Endothelial cell of umbilical vein (primary cell): ENCODE data around the gene CACNG8.

Experiments used
- EZH2 ChIP-seq: IDR thresholded peaks from 2 replicates; pipeline ENCODE4 v1.6.1; 2012; ENCODE audit warnings: borderline replicate concordance, low read depth, mild to moderate bottlenecking, moderate library complexity, low read length, inconsistent platforms; ENCODE audit not compliant: severe bottlenecking
- GATA2 ChIP-seq: IDR thresholded peaks from 2 replicates; pipeline ENCODE4 v1.7.0; 2011; ENCODE audit warnings: low read depth, mild to moderate bottlenecking, moderate library complexity, mixed read lengths, low read length; ENCODE audit not compliant: insufficient read length, insufficient read depth
- JUN ChIP-seq: IDR thresholded peaks from 2 replicates; pipeline ENCODE4 v1.6.1; 2011; ENCODE audit warnings: borderline replicate concordance, low read depth; ENCODE audit not compliant: insufficient read length, insufficient read depth
- MAX ChIP-seq: IDR thresholded peaks from 2 replicates; pipeline ENCODE4 v1.6.1; 2011; ENCODE audit not compliant: insufficient read depth, insufficient read length
- POLR2A ChIP-seq: IDR thresholded peaks from 2 replicates; pipeline ENCODE4 v1.6.1; 2012; ENCODE audit warnings: low read depth, mild to moderate bottlenecking, control low read depth, low read length
- POLR2AphosphoS5 ChIP-seq: IDR thresholded peaks from 2 replicates; pipeline ENCODE4 v1.6.1; 2012; ENCODE audit warnings: low read depth, mild to moderate bottlenecking, control low read depth, low read length, moderate library complexity; ENCODE audit not compliant: insufficient read depth
- TF ChIP-seq, protein P1 (sequence below), 2 donors: IDR thresholded peaks; 1 replicate in 1 of 2; 2 replicates in 1 of 2; pipeline ENCODE4 v1.5.1; 2011; ENCODE audit warnings: low read length in 2 of 2, mild to moderate bottlenecking in 2 of 2, moderate library complexity in 2 of 2, control low read depth in 1 of 2, inconsistent platforms in 1 of 2, low read depth in 1 of 2; ENCODE audit not compliant: insufficient read depth in 1 of 2; ENCODE audit errors: extremely low read depth in 1 of 2

DNA sequence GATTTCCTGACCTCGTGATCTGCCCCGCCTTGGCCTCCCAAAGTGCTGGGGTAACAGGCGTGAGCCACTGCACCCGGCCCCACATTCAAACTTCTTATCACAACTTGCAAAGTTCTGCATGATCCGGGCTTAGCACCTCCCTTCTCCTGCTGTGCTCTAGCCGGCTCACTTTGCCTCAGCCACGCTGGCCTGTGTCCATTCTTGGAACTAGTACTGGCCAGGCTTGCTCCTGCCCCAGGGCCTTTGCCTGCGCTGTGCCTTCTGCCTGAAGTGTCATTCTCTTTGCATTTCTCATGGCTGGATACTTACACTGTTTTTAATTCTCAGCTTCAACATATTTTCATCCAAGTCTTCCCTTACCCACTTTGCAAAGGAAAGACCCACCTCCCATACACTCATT lies 58.6 kb downstream of the CACNG8 start:
- no peak for TF ChIP-seq POLR2A
- TF ChIP-seq, protein P1, sequence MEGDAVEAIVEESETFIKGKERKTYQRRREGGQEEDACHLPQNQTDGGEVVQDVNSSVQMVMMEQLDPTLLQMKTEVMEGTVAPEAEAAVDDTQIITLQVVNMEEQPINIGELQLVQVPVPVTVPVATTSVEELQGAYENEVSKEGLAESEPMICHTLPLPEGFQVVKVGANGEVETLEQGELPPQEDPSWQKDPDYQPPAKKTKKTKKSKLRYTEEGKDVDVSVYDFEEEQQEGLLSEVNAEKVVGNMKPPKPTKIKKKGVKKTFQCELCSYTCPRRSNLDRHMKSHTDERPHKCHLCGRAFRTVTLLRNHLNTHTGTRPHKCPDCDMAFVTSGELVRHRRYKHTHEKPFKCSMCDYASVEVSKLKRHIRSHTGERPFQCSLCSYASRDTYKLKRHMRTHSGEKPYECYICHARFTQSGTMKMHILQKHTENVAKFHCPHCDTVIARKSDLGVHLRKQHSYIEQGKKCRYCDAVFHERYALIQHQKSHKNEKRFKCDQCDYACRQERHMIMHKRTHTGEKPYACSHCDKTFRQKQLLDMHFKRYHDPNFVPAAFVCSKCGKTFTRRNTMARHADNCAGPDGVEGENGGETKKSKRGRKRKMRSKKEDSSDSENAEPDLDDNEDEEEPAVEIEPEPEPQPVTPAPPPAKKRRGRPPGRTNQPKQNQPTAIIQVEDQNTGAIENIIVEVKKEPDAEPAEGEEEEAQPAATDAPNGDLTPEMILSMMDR (IDR thresholded peaks at IDR 0.05; ENCODE audit: extremely low read depth in 1 of 2, insufficient read depth in 1 of 2, low read depth in 1 of 2, low read length in 2 of 2), result no peak
- TF ChIP-seq EZH2, result no peak
- TF ChIP-seq POLR2AphosphoS5, result no peak
- TF ChIP-seq JUN, result no peak
- no peak for TF ChIP-seq GATA2
- TF ChIP-seq MAX, result no peak
